Body of pancreas (tissue), 4 donors: ENCODE measurements around the gene SRD5A1. TPM values are rescaled to one million over a fixed set of nuclear protein-coding genes. Genes with fewer than 3 reads are reported as not detected.
"Not testable (repeated sequence)": the region's sequence is repeated elsewhere in the genome, so short reads cannot be mapped to it uniquely, and the experiment has no call there.

ENCODE experiments used
- ATAC-seq: fragments of 150-250 bp; one replicate; pipeline ENCODE4 v1.9.1; 2016
- DNase-seq, 4 donors: peaks; one replicate each; pipeline ENCODE4 v3.0.0-alpha.2; 2019
- H3K27ac ChIP-seq, 4 donors: fragments of 200-600 bp; sonication (generic); 1 replicate in 3 of 4; 2 replicates in 1 of 4; pipeline versions ENCODE4 v1.5.1 to v1.6.1; 2016 to 2019; ENCODE audit warnings: mild to moderate bottlenecking in 1 of 4, mixed read lengths in 1 of 4, moderate library complexity in 1 of 4
- H3K27me3 ChIP-seq, 2 donors: fragments of 200-600 bp; sonication (generic); one replicate each; pipeline ENCODE4 v1.6.0; 2016; ENCODE audit warnings: mild to moderate bottlenecking in 1 of 2
- H3K36me3 ChIP-seq, 2 donors: fragments of 200-600 bp; sonication (generic); replicated peaks in 1 of 2; 2 replicates each; pipeline ENCODE4 v1.5.1; 2016; ENCODE audit warnings: low read depth in 2 of 2; ENCODE audit not compliant: insufficient read depth in 1 of 2
- H3K4me1 ChIP-seq: fragments of 200-600 bp; sonication (generic); one replicate; pipeline ENCODE4 v1.6.0; 2016
- H3K4me3 ChIP-seq, 2 donors: fragments of 200-600 bp; sonication (generic); 1 replicate in 1 of 2; 2 replicates in 1 of 2; pipeline ENCODE4 v1.5.1; 2016 to 2019
- H3K9me3 ChIP-seq, 3 donors: fragments of 200-600 bp; sonication (generic); 1 replicate in 2 of 3; 2 replicates in 1 of 3; pipeline ENCODE4 v1.5.1; 2016
- CTCF ChIP-seq, 7 experiments: fragments of 450-650 bp in 4 of 7; fragments of 200-600 bp in 3 of 7; sonication (generic) in 3 of 7; IDR thresholded peaks; one replicate each; pipeline ENCODE4 v1.5.1; 2016 to 2019; ENCODE audit warnings: antibody characterized with exemption in 7 of 7
- POLR2A ChIP-seq, 3 donors: fragments of 450-650 bp; IDR thresholded peaks; one replicate each; pipeline ENCODE4 v1.6.1; 2016; ENCODE audit warnings: antibody characterized with exemption in 3 of 3, mild to moderate bottlenecking in 2 of 3
- WGBS, 2 donors: methylation state at CpG; one replicate each; pipeline ENCODE4 v1.1.5; 2017; 5-methylcytosine and 5-hydroxymethylcytosine counted together
- intact Hi-C: fragments of 100-400 bp; cut with DNase I; formaldehyde crosslinking; loops from one replicate; pipeline ENCODE4 v1.15.1; 2023
- total RNA-seq, 2 donors: library from RNA; depleted of rRNA; stranded (reverse); fragments of >200 nt; gene quantifications; one replicate each; pipeline ENCODE4 v1.1.0, GENCODE V29; 2016

The SRD5A1 gene
- total RNA-seq, 2 donors from 2014 or later = 1.6 to 4.2 TPM

- Histone ChIP-seq H3K36me3 (no peaks in the 10 kb centered on the region), H3K4me1 (no peaks in the 10 kb centered on the region), H3K4me3 (no peak overlapping the region), H3K27me3 (no peaks in the 10 kb centered on the region), H3K9me3 (no peaks in the 10 kb centered on the region), H3K27ac (no peak overlapping the region)
- 41 to 57% methylated on average over 1 of the region's 1 CpG for WGBS, 2 donors
- ATAC-seq = no peak
- no peak for TF ChIP-seq POLR2A (IDR thresholded peaks at IDR 0.05)
- no peak for DNase-seq
- intact Hi-C loops = no loop called here
Observed at GRCh38 chr5:6642655-6643054, 9.4 kb downstream of the SRD5A1 start.

GRCh38 chr5:6644794-6645241 is 11.6 kb downstream of the SRD5A1 start:
- no peaks in the 10 kb centered on the region for H3K4me1 ChIP-seq
- ATAC-seq (no peak), DNase-seq (no peak)
- H3K9me3 ChIP-seq = no peaks in the 10 kb centered on the region
- no peak overlapping the region for H3K27ac ChIP-seq
- no peaks in the 10 kb centered on the region for H3K27me3 ChIP-seq
- H3K36me3 ChIP-seq = no peaks in the 10 kb centered on the region
- intact Hi-C loops = no loop called here
- TF ChIP-seq CTCF (IDR thresholded peaks at IDR 0.05) (no peak), POLR2A (IDR thresholded peaks at IDR 0.05) (no peak)
- H3K4me3 ChIP-seq = no peak overlapping the region
- 91 to 93% methylated on average over 6 of the region's 6 CpGs for WGBS, 2 donors

GRCh38 chr5:6645571-6646362 is 12.5 kb downstream of the SRD5A1 start:
- H3K27me3 ChIP-seq, H3K4me3 ChIP-seq, H3K4me1 ChIP-seq, intact Hi-C loops, H3K27ac ChIP-seq, H3K9me3 ChIP-seq, ATAC-seq, DNase-seq, H3K36me3 ChIP-seq: not testable (repeated sequence)
- WGBS, 2 donors = 84 to 93% methylated on average over 11 of the region's 11 CpGs

- intact Hi-C loops = no loop called here
- no peak for ATAC-seq
- 66 to 86% methylated on average over 7 to 10 of the region's 10 CpGs for WGBS, 2 donors
Observed at GRCh38 chr5:6649186-6649585, 15.9 kb downstream of the SRD5A1 start.

GRCh38 chr5:6649681-6650080 is 16.4 kb downstream of the SRD5A1 start:
- Histone ChIP-seq H3K4me1 (no peaks in the 10 kb centered on the region), H3K27me3 (no peaks in the 10 kb centered on the region), H3K9me3 (no peaks in the 10 kb centered on the region), H3K36me3 (no peaks in the 10 kb centered on the region), H3K27ac (no peak overlapping the region), H3K4me3 (no peak overlapping the region)
- no peak for DNase-seq
- intact Hi-C loops = no loop called here
- no peak for ATAC-seq
- WGBS, 2 donors = 89 to 96% methylated on average over 9 of the region's 9 CpGs
- TF ChIP-seq CTCF (IDR thresholded peaks at IDR 0.05) = no peak
- no peak for TF ChIP-seq POLR2A (IDR thresholded peaks at IDR 0.05)

More at GRCh38 chr5:6649186-6649585, 15.9 kb downstream of the SRD5A1 start:
- DNase-seq = no peak
- Histone ChIP-seq H3K4me1 (no peaks in the 10 kb centered on the region), H3K4me3 (no peak overlapping the region), H3K36me3 (no peaks in the 10 kb centered on the region), H3K27me3 (no peaks in the 10 kb centered on the region), H3K9me3 (no peaks in the 10 kb centered on the region), H3K27ac (no peak overlapping the region)
- no peak for TF ChIP-seq POLR2A (IDR thresholded peaks at IDR 0.05)
- no peak for TF ChIP-seq CTCF (IDR thresholded peaks at IDR 0.05)

- WGBS, 2 donors = 76 to 77% methylated on average over 6 of the region's 6 CpGs
- H3K4me1 ChIP-seq = no peaks in the 10 kb centered on the region
- intact Hi-C loops = no loop called here
- no peak overlapping the region for H3K27ac ChIP-seq
- peaks cover 0 to 2% of the 10 kb centered on the region in 2 donors for H3K36me3 ChIP-seq
- H3K9me3 ChIP-seq = peaks cover 0 to 5% (median 0%) of the 10 kb centered on the region in 3 donors
- ATAC-seq = peak; percentile 27
- peak in 1 of 4 donors; percentile 24 for DNase-seq
- no peak overlapping the region for H3K4me3 ChIP-seq
- no peak for TF ChIP-seq POLR2A (IDR thresholded peaks at IDR 0.05)
- no peak for TF ChIP-seq CTCF (IDR thresholded peaks at IDR 0.05)
- H3K27me3 ChIP-seq = no peaks in the 10 kb centered on the region
Observed at GRCh38 chr5:6652025-6652424, 18.8 kb downstream of the SRD5A1 start.
